Right cardiac atrium (tissue), 5 donors: ENCODE data around the gene VPS13D. TPM values are rescaled to one million over a fixed set of nuclear protein-coding genes. Genes with fewer than 3 reads are reported as not detected.

Experiments used
- ATAC-seq, 2 donors: fragments of 200-7000 bp; cut with Tn5 transposase; one replicate each; pipeline versions ENCODE4 v1.8.0 to v1.9.1; 2020; ENCODE audit warnings: moderate library complexity in 2 of 2, mild to moderate bottlenecking in 1 of 2
- DNase-seq, 3 donors: peaks; one replicate each; pipeline ENCODE4 v3.0.0-alpha.2; 2020
- H3K27ac ChIP-seq: one replicate; pipeline ENCODE4 v1.5.1; 2013; ENCODE audit warnings: mild to moderate bottlenecking, low read length, control low read depth, moderate library complexity
- H3K27me3 ChIP-seq: one replicate; pipeline ENCODE4 v1.6.1; 2013; ENCODE audit not compliant: control insufficient read depth, insufficient read depth
- H3K4me1 ChIP-seq: one replicate; pipeline ENCODE4 v1.6.1; 2013; ENCODE audit warnings: low read length; ENCODE audit not compliant: control insufficient read depth, insufficient read depth
- H3K4me3 ChIP-seq: one replicate; pipeline ENCODE4 v1.5.1; 2013; ENCODE audit warnings: low read length, control low read depth
- H3K9me3 ChIP-seq: one replicate; pipeline ENCODE4 v1.6.1; 2013; ENCODE audit warnings: low read length; ENCODE audit not compliant: control insufficient read depth
- WGBS: extraction: QIAGEN DNeasy Blood & Tissue Kit; methylation state at CpG from one replicate; pipeline ENCODE4 v1.1.7; 2013; 5-methylcytosine and 5-hydroxymethylcytosine counted together
- intact Hi-C, 4 donors: fragments of 100-400 bp; cut with DNase I; formaldehyde crosslinking; loops; one replicate each; pipeline versions ENCODE4 v1.11.0 to v1.14.0; 2022 to 2023
- polyA plus RNA-seq: library from polyadenylated mRNA; stranded (reverse); fragments of 200-250 nt; gene quantifications from one replicate; pipeline ENCODE4 v1.2.3, GENCODE V29; 2013
- total RNA-seq, 4 donors: library from RNA; stranded (reverse); fragmentation: NEBNext Ultra II Directional; extraction: Animal tissue kit (Norgen Biotek cat#: 25700); gene quantifications; one replicate each; pipeline ENCODE4 v1.2.1, GENCODE V29; 2021
- donor health status: healthy with polysubstance abuse.
- donor health status: DM: no; HTN: yes; CAD: no.
- donor health status: DM: no; HTN: no; CAD: no.
- donor health status: DM: no; HTN: yes; CAD: no; lungs with severe emphysema.
- donor health status: DM: yes; HTN: yes; CAD: no.

Gene VPS13D
- total and polyA plus RNA-seq, 5 donors = 25.8 to 56.4 (median 54.8) TPM

DNA sequence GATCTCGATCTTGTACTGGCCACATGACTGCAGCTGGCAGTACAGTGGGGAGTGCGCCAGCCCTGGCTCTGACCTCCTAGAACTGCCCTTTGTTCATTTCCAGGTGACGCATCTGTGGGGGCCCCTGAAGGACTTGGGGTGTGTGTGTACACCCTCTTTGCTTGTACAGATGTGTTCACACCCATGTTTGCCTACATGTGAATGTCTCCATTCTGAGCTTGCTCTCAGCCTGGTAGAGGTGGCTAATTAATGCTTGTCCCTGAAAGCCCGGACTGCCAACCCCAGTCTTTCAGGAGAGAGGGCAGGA is 43.2 kb upstream of the VPS13D start:
- H3K27ac ChIP-seq = no peak overlapping the region
- no peaks in the 10 kb centered on the region for H3K9me3 ChIP-seq
- H3K4me1 ChIP-seq = peaks cover 15% of the 10 kb centered on the region
- H3K27me3 ChIP-seq = no peaks in the 10 kb centered on the region
- intact Hi-C loops = no loop called here
- WGBS = 76% methylated on average over 4 of the region's 4 CpGs
- ATAC-seq (no peak), DNase-seq (no peak)
- no peak overlapping the region for H3K4me3 ChIP-seq

DNA sequence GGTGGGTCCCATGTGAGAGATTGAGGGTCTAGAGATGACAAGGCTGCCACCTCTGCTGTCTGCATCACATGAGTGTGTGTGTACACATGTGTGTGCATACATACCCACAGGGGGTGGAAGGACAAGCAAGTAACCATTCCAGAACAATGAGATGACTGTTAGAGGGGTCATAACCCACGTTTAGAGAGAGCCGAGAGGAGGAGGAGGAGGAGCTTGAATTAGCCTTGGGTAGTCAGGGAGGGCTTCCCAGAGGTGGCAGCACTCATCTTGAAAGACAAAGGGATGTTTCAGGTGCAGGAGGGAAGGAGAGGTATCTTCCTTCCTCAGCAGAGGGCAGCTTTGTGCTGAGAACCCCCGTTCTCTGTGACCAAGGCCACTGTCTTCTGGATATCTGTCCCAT is 41.7 kb upstream of the VPS13D start:
- DNase-seq (no peak), ATAC-seq (no peak)
- Histone ChIP-seq H3K4me3 (no peak overlapping the region), H3K27ac (no peak overlapping the region), H3K4me1 (peaks cover 15% of the 10 kb centered on the region), H3K27me3 (no peaks in the 10 kb centered on the region), H3K9me3 (no peaks in the 10 kb centered on the region)
- intact Hi-C loops = no loop called here
- 46% methylated on average over 3 of the region's 3 CpGs for WGBS

- intact Hi-C loops = no loop called here
- DNase-seq (peak in 1 of 3 donors; percentile 49), ATAC-seq (no peak)
- no peak overlapping the region for H3K27ac ChIP-seq
- H3K27me3 ChIP-seq = no peaks in the 10 kb centered on the region
- WGBS = 82% methylated on average over 13 of the region's 13 CpGs
- H3K4me3 ChIP-seq = no peak overlapping the region
- H3K9me3 ChIP-seq = no peaks in the 10 kb centered on the region
- H3K4me1 ChIP-seq = peaks cover 15% of the 10 kb centered on the region
Measured at GRCh38 chr1:12188657-12189327, 41.0 kb upstream of the VPS13D start.

DNA sequence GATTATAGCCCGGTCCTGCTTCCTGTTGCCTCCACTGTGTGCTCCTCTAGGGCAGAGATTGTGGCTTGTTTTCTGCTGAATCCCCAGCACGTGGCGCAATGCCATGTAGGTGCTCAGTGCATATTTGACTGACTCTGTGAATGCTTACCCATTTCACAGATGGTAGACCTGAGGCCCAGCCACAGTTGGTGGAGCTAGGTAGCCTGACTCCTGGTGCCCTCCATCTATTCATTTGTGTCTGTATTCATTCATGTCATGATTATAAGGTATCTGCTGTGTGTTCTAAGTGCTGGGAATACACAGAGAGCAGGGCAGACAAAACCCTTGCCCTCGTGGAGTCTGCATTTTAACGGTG is 40.5 kb upstream of the VPS13D start:
- Histone ChIP-seq H3K27ac (no peak overlapping the region), H3K4me1 (peaks cover 15% of the 10 kb centered on the region), H3K9me3 (no peaks in the 10 kb centered on the region), H3K4me3 (no peak overlapping the region), H3K27me3 (no peaks in the 10 kb centered on the region)
- WGBS = 73% methylated on average over 5 of the region's 5 CpGs
- intact Hi-C loops = no loop called here
- ATAC-seq (no peak), DNase-seq (no peak)

GRCh38 chr1:12191242-12192032 is 38.4 kb upstream of the VPS13D start:
- intact Hi-C loops = loop anchor here in 1 of 4 donors (5.0 kb wide), 1 partner anchor 64 kb away; no protein-coding TSS in a partner anchor
- H3K4me1 ChIP-seq = peaks cover 2% of the 10 kb centered on the region
- no peak overlapping the region for H3K4me3 ChIP-seq
- no peaks in the 10 kb centered on the region for H3K9me3 ChIP-seq
- WGBS = 89% methylated on average over 58 of the region's 58 CpGs
- ATAC-seq (no peak), DNase-seq (no peak)
- no peak overlapping the region for H3K27ac ChIP-seq
- H3K27me3 ChIP-seq = no peaks in the 10 kb centered on the region

DNA sequence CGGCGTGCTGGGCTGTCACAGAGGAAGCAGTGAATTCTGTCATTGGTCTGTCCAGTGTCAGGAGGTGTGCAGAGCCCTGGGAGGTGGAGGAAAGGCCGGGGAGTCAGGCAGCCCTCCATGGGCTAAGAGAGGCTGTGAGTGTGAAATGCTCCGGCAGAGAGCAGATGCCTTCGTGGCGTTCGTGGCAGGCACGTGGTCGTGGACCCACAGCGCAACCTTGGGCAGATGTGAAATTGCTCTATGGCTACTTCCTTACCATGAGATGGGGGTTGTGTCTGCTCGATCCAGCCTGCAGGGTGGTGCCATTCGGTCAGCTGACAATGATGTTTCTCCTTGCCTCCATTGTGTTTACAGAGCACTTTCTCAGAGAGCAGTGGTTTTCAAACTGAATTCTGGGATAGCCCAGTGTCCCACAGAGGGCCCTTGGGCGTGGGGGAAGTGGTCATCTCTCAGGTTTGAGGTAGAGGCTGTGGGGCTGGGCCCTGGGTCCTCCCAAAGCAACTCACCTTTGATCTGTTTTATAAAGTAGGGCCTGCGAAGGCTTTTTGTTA is 35.1 kb upstream of the VPS13D start:
- H3K27ac ChIP-seq = no peak overlapping the region

DNA sequence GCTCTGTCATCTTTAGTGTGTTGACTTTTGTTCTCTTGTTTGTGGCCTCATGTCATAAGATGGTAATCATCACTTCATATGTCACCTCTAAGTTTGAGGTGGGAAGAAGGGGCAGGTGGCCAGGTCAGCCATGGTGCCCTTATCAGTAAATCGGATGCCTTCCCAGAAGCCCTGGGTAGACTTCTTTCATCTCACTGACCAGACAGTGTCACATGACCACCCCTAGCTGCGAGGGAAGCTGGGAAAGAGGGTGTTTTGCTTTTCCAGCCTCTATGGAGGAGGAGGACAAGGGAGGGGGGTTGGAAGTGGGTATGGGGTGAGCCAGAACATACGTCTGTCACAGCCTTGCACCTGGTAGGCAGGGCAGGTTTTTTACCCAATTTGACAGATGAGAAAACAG is 34.4 kb upstream of the VPS13D start:
- no peaks in the 10 kb centered on the region for H3K9me3 ChIP-seq
- ATAC-seq (no peak), DNase-seq (no peak)
- H3K4me3 ChIP-seq = no peak overlapping the region
- H3K4me1 ChIP-seq = no peaks in the 10 kb centered on the region
- WGBS = 49% methylated on average over 3 of the region's 3 CpGs
- no peak overlapping the region for H3K27ac ChIP-seq
- intact Hi-C loops = no loop called here
- no peaks in the 10 kb centered on the region for H3K27me3 ChIP-seq

More for the DNA sequence above, 35.1 kb upstream of the VPS13D start:
- no peaks in the 10 kb centered on the region for H3K27me3 ChIP-seq
- peak in 1 of 3 donors; percentile 42 for DNase-seq
- H3K9me3 ChIP-seq = no peaks in the 10 kb centered on the region
- WGBS = 82% methylated on average over 14 of the region's 14 CpGs
- no peak overlapping the region for H3K4me3 ChIP-seq
- intact Hi-C loops = loop anchor here in 1 of 4 donors (5.0 kb wide), 1 partner anchor 67 kb away; no protein-coding TSS in a partner anchor
- ATAC-seq = no peak
- no peaks in the 10 kb centered on the region for H3K4me1 ChIP-seq

DNA sequence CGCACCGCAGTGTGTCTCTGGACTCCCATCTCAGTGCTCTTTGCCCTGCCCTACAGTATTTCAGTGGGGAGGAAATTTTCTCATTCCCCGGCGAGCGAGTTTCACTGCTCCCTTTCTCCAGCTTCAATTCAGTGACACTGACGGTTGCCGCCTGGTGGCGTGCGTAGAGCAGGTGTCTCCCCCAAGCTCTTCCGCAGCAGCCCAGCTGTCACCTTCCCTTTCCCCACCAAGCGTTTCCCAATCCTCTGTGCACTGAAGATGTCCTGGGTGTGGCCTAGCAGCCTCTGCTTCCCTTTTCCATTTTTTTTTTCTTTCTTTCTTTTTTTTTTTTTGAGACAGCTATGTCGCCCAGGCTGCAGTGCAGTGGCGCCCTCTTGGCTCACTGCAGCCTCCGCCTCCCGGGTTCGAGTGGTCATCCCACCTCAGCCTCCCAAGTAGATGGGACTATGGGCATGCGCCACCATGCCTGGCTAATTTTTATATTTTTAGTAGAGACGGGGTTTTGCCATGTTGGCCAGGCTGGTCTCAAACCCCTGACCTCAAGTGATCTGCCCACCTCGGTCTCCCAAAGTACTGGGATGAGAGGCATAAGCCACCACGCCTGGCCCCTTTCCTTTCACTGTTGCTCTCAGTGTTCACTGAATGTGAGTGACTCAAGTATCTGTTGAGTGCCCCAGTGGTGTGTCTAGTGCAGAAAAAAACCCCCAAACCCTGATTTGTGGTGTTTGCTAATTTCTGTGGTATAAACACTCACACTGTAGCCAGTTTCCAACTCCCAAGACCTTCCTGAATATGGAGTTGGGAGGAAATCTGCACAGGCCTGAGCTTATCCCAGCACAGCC is 33.0 kb upstream of the VPS13D start:
- Histone ChIP-seq H3K9me3 (no peaks in the 10 kb centered on the region), H3K4me1 (no peaks in the 10 kb centered on the region), H3K27me3 (no peaks in the 10 kb centered on the region), H3K27ac (no peak overlapping the region), H3K4me3 (no peak overlapping the region)
- 65% methylated on average over 20 of the region's 20 CpGs for WGBS
- ATAC-seq (peak; percentile 56 to 63), DNase-seq (peak; percentile 43 to 79 (median 77))
- intact Hi-C loops = no loop called here

DNA sequence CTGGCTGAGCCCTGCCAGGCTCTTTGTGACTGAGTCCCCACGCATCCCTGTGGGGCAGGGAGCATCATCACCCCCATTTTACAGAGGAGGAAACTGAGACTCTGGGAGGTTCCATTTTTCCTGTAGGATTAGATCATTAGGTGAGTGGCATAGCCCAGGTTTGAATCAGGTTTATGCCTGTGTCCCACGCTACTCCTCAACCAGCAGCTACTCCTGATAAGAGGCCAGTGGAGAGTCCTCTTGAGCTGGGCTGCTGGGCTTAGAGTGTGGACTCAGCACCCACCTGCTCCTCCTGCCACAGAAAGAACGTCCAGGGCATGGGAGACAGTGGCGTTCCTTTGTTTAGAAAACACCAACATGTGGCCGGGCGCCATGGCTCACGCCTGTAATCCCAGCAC is 32.3 kb upstream of the VPS13D start:
- WGBS = 87% methylated on average over 7 of the region's 7 CpGs
- intact Hi-C loops = no loop called here
- Histone ChIP-seq H3K27me3 (no peaks in the 10 kb centered on the region), H3K4me1 (no peaks in the 10 kb centered on the region), H3K9me3 (no peaks in the 10 kb centered on the region), H3K4me3 (no peak overlapping the region), H3K27ac (no peak overlapping the region)
- no peak for ATAC-seq
- peak in 1 of 3 donors; percentile 41 for DNase-seq

- DNase-seq (peak in 1 of 3 donors; percentile 10), ATAC-seq (no peak)
- Histone ChIP-seq H3K9me3 (no peaks in the 10 kb centered on the region), H3K4me1 (no peaks in the 10 kb centered on the region), H3K27me3 (no peaks in the 10 kb centered on the region), H3K4me3 (no peak overlapping the region), H3K27ac (no peak overlapping the region)
- intact Hi-C loops = no loop called here
- 88% methylated on average over 7 of the region's 7 CpGs for WGBS
Measured at GRCh38 chr1:12200208-12200607, 29.6 kb upstream of the VPS13D start.
